Pancreas (tissue), 10 donors: ENCODE measurements around the gene CPT1A. TPM values are rescaled to one million over a fixed set of nuclear protein-coding genes. Genes with fewer than 3 reads are reported as not detected.

ENCODE experiments used
- ATAC-seq, 4 donors: fragments of 200-7000 bp; cut with Tn5 transposase; one replicate each; pipeline versions ENCODE4 v1.8.0 to v1.9.1; 2020; ENCODE audit warnings: mild to moderate bottlenecking in 4 of 4, moderate library complexity in 4 of 4
- DNase-seq, 6 donors: peaks; one replicate each; pipeline ENCODE4 v3.0.0-alpha.2; 2020
- FAIRE-seq: peaks from 2 replicates; lab custom pipeline; 2012; peaks lifted over from hg19 to GRCh38; lab: Jason Lieb, UNC
- H3K27ac ChIP-seq, 4 donors: fragments of 200-600 bp; sonication (generic); 1 replicate in 3 of 4; 2 replicates in 1 of 4; pipeline versions ENCODE4 v1.5.0 to v1.8.0; 2020
- H3K27me3 ChIP-seq, 4 donors: fragments of 200-600 bp; one replicate each; pipeline ENCODE4 v1.8.0; 2021
- H3K36me3 ChIP-seq, 3 donors: fragments of 200-600 bp; sonication (generic) in 1 of 3; one replicate each; pipeline versions ENCODE4 v1.5.0 to v1.8.0; 2020 to 2021
- H3K4me1 ChIP-seq, 3 donors: fragments of 200-600 bp; one replicate each; pipeline ENCODE4 v1.8.0; 2021
- H3K4me3 ChIP-seq, 4 donors: fragments of 200-600 bp; sonication (generic) in 2 of 4; one replicate each; pipeline versions ENCODE4 v1.5.0 to v1.8.0; 2020 to 2021
- H3K9me3 ChIP-seq, 4 donors: fragments of 200-600 bp; one replicate each; pipeline ENCODE4 v1.8.0; 2021
- WGBS, 2 donors: extraction: QIAGEN DNeasy Blood & Tissue Kit; methylation state at CpG; one replicate each; pipeline ENCODE4 v1.1.7; 2013; 5-methylcytosine and 5-hydroxymethylcytosine counted together
- intact Hi-C, 3 donors: fragments of 100-400 bp; cut with DNase I; formaldehyde crosslinking; loops; one replicate each; pipeline versions ENCODE4 v1.11.1 to v1.14.2; 2022
- polyA plus RNA-seq, 2 donors: library from polyadenylated mRNA; stranded (reverse); fragments of 200-250 nt; gene quantifications; one replicate each; pipeline ENCODE4 v1.2.3, GENCODE V29; 2013
- total RNA-seq, 6 donors: library from RNA; stranded (reverse); fragmentation: NEBNext Ultra II Directional in 4 of 6; extraction: Animal tissue kit (Norgen Biotek cat#: 25700) in 4 of 6; gene quantifications; one replicate each; pipeline versions ENCODE4 v1.2.1 to v1.2.4, GENCODE V29; 2021 to 2023
- TF ChIP-seq, protein P1 (sequence below), 4 donors: fragments of 200-600 bp; sonication (generic) in 3 of 4; IDR thresholded peaks; one replicate each; pipeline versions ENCODE4 v1.5.0 to v1.8.0; 2021; ENCODE audit warnings: antibody characterized with exemption in 4 of 4
- donor health status: healthy with polysubstance abuse.
- donor health status: DM: no; HTN: no; CAD: no; lungs with moderate emphysema.
- donor health status: DM: no; HTN: no; CAD: no.
- donor health status: control.
- donor health status: control.
- donor health status: Bipolar disorder and iron deficiency.
- donor health status: DM: yes; HTN: yes; CAD: no.
- donor health status: DM: no; HTN: no; CAD: no.
- donor health status: DM: no; HTN: no; CAD: no.
- donor health status: DM: yes; HTN: yes; CAD: no.

Gene CPT1A
- total and polyA plus RNA-seq, 8 donors, result 9.5 to 33.7 (median 20.5) TPM

DNA sequence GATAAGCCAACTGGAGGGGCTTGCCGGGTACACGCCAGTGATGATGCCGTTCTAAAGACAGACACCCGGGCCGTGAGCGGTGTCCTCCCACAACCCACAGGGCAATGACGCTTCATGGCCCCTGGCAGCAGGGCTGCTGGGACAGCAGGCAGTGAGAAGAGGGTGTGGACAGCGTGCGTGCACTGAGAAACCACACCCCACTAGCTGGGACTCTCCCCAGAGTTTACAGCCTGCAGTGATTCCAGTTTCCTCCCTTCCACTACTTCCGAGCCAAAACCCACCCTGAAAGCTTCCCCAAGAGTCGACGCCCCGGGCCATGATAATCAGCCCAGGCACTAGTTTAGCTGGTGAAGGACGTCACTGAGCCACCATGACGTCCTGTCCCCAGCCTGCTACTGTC, 29.2 kb downstream of the CPT1A start:
- H3K9me3 ChIP-seq, result no peaks in the 10 kb centered on the region
- intact Hi-C loops, result no loop called here
- no peaks in the 10 kb centered on the region for H3K27me3 ChIP-seq
- TF ChIP-seq, protein P1, sequence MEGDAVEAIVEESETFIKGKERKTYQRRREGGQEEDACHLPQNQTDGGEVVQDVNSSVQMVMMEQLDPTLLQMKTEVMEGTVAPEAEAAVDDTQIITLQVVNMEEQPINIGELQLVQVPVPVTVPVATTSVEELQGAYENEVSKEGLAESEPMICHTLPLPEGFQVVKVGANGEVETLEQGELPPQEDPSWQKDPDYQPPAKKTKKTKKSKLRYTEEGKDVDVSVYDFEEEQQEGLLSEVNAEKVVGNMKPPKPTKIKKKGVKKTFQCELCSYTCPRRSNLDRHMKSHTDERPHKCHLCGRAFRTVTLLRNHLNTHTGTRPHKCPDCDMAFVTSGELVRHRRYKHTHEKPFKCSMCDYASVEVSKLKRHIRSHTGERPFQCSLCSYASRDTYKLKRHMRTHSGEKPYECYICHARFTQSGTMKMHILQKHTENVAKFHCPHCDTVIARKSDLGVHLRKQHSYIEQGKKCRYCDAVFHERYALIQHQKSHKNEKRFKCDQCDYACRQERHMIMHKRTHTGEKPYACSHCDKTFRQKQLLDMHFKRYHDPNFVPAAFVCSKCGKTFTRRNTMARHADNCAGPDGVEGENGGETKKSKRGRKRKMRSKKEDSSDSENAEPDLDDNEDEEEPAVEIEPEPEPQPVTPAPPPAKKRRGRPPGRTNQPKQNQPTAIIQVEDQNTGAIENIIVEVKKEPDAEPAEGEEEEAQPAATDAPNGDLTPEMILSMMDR (IDR thresholded peaks at IDR 0.05), result no peak
- no peak for DNase-seq
- peaks cover 0 to 37% (median 4%) of the 10 kb centered on the region in 3 donors for H3K36me3 ChIP-seq
- ATAC-seq, result peak in 1 of 4 donors; percentile 28
- WGBS, 2 donors, result 93 to 95% methylated on average over 15 of the region's 15 CpGs
- H3K4me1 ChIP-seq, result peaks cover 0 to 7% (median 4%) of the 10 kb centered on the region in 3 donors
- no peak overlapping the region for H3K27ac ChIP-seq
- no peak overlapping the region for H3K4me3 ChIP-seq
- no peak for FAIRE-seq

DNA sequence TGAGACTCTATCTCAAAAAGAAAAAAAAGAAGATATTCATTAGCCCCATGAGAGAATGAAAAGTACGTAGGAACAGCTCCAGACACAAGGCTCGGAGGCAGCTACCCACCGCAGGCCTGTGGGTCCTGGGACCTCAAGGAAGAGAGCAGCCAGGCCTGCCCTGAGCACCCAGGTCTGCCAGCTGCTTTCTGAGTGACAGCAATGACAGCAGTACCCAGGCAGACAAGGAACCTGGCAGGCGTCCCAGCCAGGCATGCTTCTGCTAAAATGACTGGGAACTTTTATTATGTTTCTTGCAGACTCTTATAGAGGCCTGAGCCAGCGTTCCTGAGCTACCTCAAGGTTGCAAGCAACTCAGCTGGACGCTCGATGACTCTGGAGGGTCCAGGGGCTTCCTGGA, 31.6 kb downstream of the CPT1A start:
- no peak overlapping the region for H3K27ac ChIP-seq
- intact Hi-C loops, result no loop called here
- H3K27me3 ChIP-seq, result no peaks in the 10 kb centered on the region
- ATAC-seq (peak; percentile 70 to 92 (median 80)), FAIRE-seq (no peak), DNase-seq (peak; percentile 58 to 82 (median 73))
- peaks cover 0 to 7% (median 4%) of the 10 kb centered on the region in 3 donors for H3K4me1 ChIP-seq
- 41 to 47% methylated on average over 7 of the region's 7 CpGs for WGBS, 2 donors
- H3K36me3 ChIP-seq, result peaks cover 0 to 50% (median 4%) of the 10 kb centered on the region in 3 donors
- TF ChIP-seq, protein P1 (IDR thresholded peaks at IDR 0.05), result no peak
- no peak overlapping the region for H3K4me3 ChIP-seq
- H3K9me3 ChIP-seq, result no peaks in the 10 kb centered on the region

DNA sequence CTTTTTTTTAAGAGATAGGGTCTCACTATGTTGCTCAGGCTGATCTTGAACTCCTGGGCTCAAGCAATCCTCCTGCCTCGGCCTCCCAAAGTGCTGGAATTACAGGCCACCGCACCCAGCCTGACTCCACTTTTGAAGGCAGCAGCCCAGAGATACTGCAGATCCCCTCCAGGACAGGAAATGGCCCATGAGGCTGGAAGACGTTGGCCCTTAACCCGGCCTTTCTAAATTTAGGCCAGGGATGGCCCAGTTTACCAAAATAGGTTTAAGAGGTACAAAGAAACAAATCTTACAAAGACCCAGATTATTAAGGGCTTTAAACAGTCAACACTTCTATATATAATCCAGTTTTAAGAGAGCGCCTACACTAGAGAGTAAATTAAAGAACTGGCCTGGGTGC, 32.2 kb downstream of the CPT1A start:
- Histone ChIP-seq H3K36me3 (peaks cover 0 to 50% (median under 1%) of the 10 kb centered on the region in 3 donors), H3K4me3 (no peak overlapping the region), H3K9me3 (no peaks in the 10 kb centered on the region), H3K4me1 (peaks cover 0 to 7% (median 4%) of the 10 kb centered on the region in 3 donors), H3K27ac (no peak overlapping the region), H3K27me3 (no peaks in the 10 kb centered on the region)
- DNase-seq, result no peak
- TF ChIP-seq, protein P1 (IDR thresholded peaks at IDR 0.05), result no peak
- 80 to 82% methylated on average over 5 of the region's 5 CpGs for WGBS, 2 donors
- intact Hi-C loops, result no loop called here
- no peak for ATAC-seq
- no peak for FAIRE-seq

DNA sequence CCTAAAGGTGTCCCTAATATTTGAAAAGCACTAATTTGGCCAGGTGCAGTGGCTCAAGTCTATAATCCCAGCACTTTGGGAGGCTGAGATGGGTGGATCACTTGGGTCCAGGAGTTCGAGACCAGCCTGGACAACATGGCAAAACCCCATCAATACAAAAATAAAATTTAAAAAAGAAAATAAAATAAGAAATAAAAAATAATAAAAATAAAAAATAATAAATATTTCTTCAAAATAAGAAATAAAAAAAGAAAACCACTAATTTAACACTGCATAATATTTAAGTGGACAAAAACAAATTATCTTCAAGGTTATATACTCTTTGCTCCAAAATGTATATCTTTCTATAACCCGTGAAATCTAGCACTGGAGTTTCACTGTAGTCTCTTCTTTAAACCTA, 32.9 kb downstream of the CPT1A start:
- peak; percentile 57 for FAIRE-seq
- Histone ChIP-seq H3K9me3 (no peaks in the 10 kb centered on the region), H3K36me3 (peaks cover 0 to 48% (median 0%) of the 10 kb centered on the region in 3 donors), H3K4me3 (no peak overlapping the region), H3K27me3 (no peaks in the 10 kb centered on the region), H3K27ac (no peak overlapping the region), H3K4me1 (peaks cover 0 to 7% (median 4%) of the 10 kb centered on the region in 3 donors)
- TF ChIP-seq, protein P1 (IDR thresholded peaks at IDR 0.05), result no peak
- WGBS, 2 donors, result 88 to 94% methylated on average over 2 of the region's 2 CpGs
- no peak for DNase-seq
- no peak for ATAC-seq
- intact Hi-C loops, result no loop called here
